Breast epithelium (tissue), 3 donors: ENCODE results near the gene NCK2.

Experiments used
- POLR2A ChIP-seq: fragments of 450-650 bp; IDR thresholded peaks from one replicate; pipeline ENCODE4 v1.6.1; 2016; ENCODE audit warnings: antibody characterized with exemption, mild to moderate bottlenecking, moderate library complexity
- POLR2AphosphoS5 ChIP-seq, 3 donors: sonication (generic); formaldehyde crosslinking; IDR thresholded peaks; one replicate each; pipeline ENCODE4 v1.6.1; 2017; ENCODE audit warnings: antibody characterized with exemption in 3 of 3
- TF ChIP-seq, protein P1 (sequence below), 3 donors: fragments of 450-650 bp; IDR thresholded peaks; one replicate each; pipeline ENCODE4 v1.5.1; 2016 to 2017; ENCODE audit warnings: antibody characterized with exemption in 3 of 3, mild to moderate bottlenecking in 3 of 3, moderate library complexity in 3 of 3

DNA sequence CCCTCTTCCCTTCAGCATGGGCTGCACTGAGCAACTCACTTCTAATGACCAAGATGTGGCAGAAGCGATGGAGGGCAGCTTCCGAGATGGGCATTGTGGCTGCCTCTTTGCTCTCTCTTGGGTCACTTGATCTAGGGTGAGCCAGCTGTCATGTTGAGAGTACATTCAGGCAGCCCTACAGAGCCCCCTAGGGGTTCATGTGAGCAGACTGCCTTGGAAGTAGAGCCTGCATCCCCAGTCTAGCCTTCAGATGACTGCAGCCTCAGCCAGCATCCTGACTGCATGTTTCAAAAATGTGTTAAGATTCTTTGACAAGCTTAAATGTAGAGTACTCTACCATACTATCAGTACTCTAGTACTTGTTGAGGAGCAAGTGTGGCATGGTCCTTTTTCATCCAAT, 143.9 kb downstream of the NCK2 start:
- TF ChIP-seq POLR2AphosphoS5 (IDR thresholded peaks at IDR 0.05): no peak
- no peak for TF ChIP-seq POLR2A
- TF ChIP-seq, protein P1, sequence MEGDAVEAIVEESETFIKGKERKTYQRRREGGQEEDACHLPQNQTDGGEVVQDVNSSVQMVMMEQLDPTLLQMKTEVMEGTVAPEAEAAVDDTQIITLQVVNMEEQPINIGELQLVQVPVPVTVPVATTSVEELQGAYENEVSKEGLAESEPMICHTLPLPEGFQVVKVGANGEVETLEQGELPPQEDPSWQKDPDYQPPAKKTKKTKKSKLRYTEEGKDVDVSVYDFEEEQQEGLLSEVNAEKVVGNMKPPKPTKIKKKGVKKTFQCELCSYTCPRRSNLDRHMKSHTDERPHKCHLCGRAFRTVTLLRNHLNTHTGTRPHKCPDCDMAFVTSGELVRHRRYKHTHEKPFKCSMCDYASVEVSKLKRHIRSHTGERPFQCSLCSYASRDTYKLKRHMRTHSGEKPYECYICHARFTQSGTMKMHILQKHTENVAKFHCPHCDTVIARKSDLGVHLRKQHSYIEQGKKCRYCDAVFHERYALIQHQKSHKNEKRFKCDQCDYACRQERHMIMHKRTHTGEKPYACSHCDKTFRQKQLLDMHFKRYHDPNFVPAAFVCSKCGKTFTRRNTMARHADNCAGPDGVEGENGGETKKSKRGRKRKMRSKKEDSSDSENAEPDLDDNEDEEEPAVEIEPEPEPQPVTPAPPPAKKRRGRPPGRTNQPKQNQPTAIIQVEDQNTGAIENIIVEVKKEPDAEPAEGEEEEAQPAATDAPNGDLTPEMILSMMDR (IDR thresholded peaks at IDR 0.05): no peak
